ENCODE measurements around the gene SLC13A5.

GRCh38 chr17:6748617-6749016 lies 35.4 kb upstream of the SLC13A5 start:
- TF ChIP-seq POLR2A (IDR thresholded peaks at IDR 0.05), result no peak
- no peak for TF ChIP-seq CTCF (IDR thresholded peaks at IDR 0.05)
